SH-SY5Y (cell line): Measurements from ENCODE around the gene TOB2.

Experiments used
- GATA2 ChIP-seq: IDR thresholded peaks from 2 replicates; pipeline ENCODE4 v1.6.1; 2011; ENCODE audit warnings: mild to moderate bottlenecking, low read depth, low read length
- GATA3 ChIP-seq: IDR thresholded peaks from 2 replicates; pipeline ENCODE4 v1.6.1; 2011; ENCODE audit warnings: low read depth, mild to moderate bottlenecking, low read length, moderate library complexity

DNA sequence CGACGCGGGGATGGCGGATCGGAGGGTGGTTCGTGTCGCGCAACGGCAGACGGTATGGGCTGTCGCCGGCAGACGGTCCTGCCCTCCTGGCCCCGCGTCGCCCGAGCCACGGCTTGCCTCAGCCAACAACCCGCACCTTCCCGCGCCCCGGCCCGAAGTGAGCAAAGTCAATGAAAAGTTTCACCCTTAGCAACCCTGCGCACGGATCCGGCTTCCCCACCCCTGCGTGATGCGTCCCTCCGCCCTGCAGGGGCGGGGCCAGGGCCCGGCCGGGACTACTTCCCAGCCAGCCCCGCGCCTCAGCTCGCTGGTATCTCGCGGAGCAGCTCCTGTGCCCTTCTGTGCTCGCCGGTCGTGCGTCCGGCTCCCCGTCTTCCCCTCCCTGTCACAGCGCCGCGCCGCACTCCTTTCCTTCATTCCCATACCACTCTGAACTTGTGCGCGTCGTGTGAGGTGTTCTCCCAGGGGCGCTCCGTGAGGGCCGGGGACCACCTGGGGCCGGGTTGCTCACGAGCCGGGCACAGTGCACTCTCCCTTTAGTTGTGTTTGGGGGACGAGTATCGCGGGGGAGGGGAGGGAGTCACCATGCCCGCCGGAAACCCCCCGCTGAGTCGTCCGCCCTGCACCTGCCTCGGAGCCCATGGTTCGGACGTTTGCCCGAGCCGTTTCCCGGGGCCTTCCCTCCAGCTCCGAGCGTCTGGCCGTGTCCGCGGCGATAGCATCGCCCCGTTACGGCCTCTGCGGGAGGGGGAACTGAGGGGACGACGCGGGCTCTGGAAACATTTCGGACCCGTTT is at the start of gene TOB2:
- TF ChIP-seq GATA2 (no peak), GATA3 (no peak)
